Measurements from ENCODE around the gene DNAJC1. TPM values are rescaled to one million over a fixed set of nuclear protein-coding genes. Genes with fewer than 3 reads are reported as not detected.

Gene DNAJC1
- total and polyA plus RNA-seq, 4 donors = 21.2 to 48.1 (median 32.5) TPM

- H3K27ac ChIP-seq (ENCODE audit: low read depth in 1 of 2, low read length in 2 of 2) = no peak overlapping the region
- no peaks in the 10 kb centered on the region for H3K9me3 ChIP-seq (ENCODE audit: control insufficient read depth in 4 of 4, low read length in 3 of 4)
- WGBS = over 99% methylated on average over 3 of the region's 3 CpGs
- no peak for DNase-seq (ENCODE audit: low spot score)
- H3K4me1 ChIP-seq (ENCODE audit: control insufficient read depth in 4 of 4, insufficient read depth in 4 of 4, low read length in 3 of 4) = no peaks in the 10 kb centered on the region
- H3K9ac ChIP-seq (ENCODE audit: low read depth in 1 of 2, low read length in 2 of 2) = no peak overlapping the region
- H3K27me3 ChIP-seq (ENCODE audit: control insufficient read depth in 4 of 4, insufficient read depth in 4 of 4, low read length in 3 of 4) = no peaks in the 10 kb centered on the region
- TF ChIP-seq MAX (IDR thresholded peaks at IDR 0.05) = no peak
- no peak for TF ChIP-seq FOXA2 (IDR thresholded peaks at IDR 0.05)
- TF ChIP-seq HNF4G (IDR thresholded peaks at IDR 0.05) = no peak
- no peak for TF ChIP-seq SP1 (IDR thresholded peaks at IDR 0.05)
- TF ChIP-seq REST (IDR thresholded peaks at IDR 0.05) = no peak
- TF ChIP-seq EGR1 (IDR thresholded peaks at IDR 0.05; ENCODE audit: low read depth in 2 of 2) = no peak
- TF ChIP-seq HNF4A (conservative IDR thresholded peaks at IDR 0.05) = no peak
- no peak for TF ChIP-seq YY1 (IDR thresholded peaks at IDR 0.05)
- no peak for TF ChIP-seq GABPA (IDR thresholded peaks at IDR 0.05 in 1 of 2, conservative IDR thresholded peaks at IDR 0.05 in 1 of 2)
- TF ChIP-seq ATF3 (IDR thresholded peaks at IDR 0.05) = no peak
- no peak for TF ChIP-seq ZBTB33 (IDR thresholded peaks at IDR 0.05)
- TF ChIP-seq RXRA (IDR thresholded peaks at IDR 0.05) = no peak
- TF ChIP-seq FOXA1 (IDR thresholded peaks at IDR 0.05) = no peak
- TF ChIP-seq CTCF (IDR thresholded peaks at IDR 0.05; ENCODE audit: low read depth, low read length, missing input control) = no peak
- no peak for TF ChIP-seq NR2F2 (IDR thresholded peaks at IDR 0.05)
- no peak for TF ChIP-seq JUND (IDR thresholded peaks at IDR 0.05)
- TF ChIP-seq RAD21 (IDR thresholded peaks at IDR 0.05) = no peak
- no peak for TF ChIP-seq TAF1 (conservative IDR thresholded peaks at IDR 0.05)
- H3K4me3 ChIP-seq (ENCODE audit: low read depth in 1 of 3, low read length in 3 of 3) = no peak overlapping the region
- peaks cover 0 to 4% (median 3%) of the 10 kb centered on the region in 4 donors for H3K36me3 ChIP-seq (ENCODE audit: control insufficient read depth in 4 of 4, insufficient read depth in 3 of 4, low read depth in 1 of 4, low read length in 3 of 4)
These were observed 296.0 kb downstream of the DNAJC1 start for GRCh38 chr10:21707498-21707897.

Small RNA genes lying within 50 kb of the gene (small RNA-seq; reads per million reads assigned to genes)
- gene RN7SKP219 = not detected
- 0.11 reads per million for gene RN7SKP37

Other genes starting within 250 kb of the DNAJC1 start
- not detected for gene EBLN1, start 214.3 kb upstream of the DNAJC1 start, total RNA-seq
- gene EBLN1, start 214.3 kb upstream of the DNAJC1 start, polyA plus RNA-seq = not detected

All from liver (tissue), 10 donors.